Measurements from ENCODE around the gene HNRNPD. TPM values are rescaled to one million over a fixed set of nuclear protein-coding genes. Genes with fewer than 3 reads are reported as not detected.
A peak's percentile ranks its signal among the peaks of the same experiment; 100 is the strongest.

HNRNPD gene
- total RNA-seq, 6 donors from 2014 or later, result 75.9 to 182 (median 135) TPM

GRCh38 chr4:82376109-82376508 is 2.3 kb upstream of the HNRNPD start:
- 76 to 78% methylated on average over 4 of the region's 4 CpGs for WGBS, 2 donors
- DNase-seq (no peak), ATAC-seq (ENCODE audit: low FRiP score in 2 of 2) (no peak)
- no peak for TF ChIP-seq POLR2AphosphoS5 (IDR thresholded peaks at IDR 0.05)
- no peak for TF ChIP-seq POLR2A (IDR thresholded peaks at IDR 0.05)
- TF ChIP-seq, protein P1, sequence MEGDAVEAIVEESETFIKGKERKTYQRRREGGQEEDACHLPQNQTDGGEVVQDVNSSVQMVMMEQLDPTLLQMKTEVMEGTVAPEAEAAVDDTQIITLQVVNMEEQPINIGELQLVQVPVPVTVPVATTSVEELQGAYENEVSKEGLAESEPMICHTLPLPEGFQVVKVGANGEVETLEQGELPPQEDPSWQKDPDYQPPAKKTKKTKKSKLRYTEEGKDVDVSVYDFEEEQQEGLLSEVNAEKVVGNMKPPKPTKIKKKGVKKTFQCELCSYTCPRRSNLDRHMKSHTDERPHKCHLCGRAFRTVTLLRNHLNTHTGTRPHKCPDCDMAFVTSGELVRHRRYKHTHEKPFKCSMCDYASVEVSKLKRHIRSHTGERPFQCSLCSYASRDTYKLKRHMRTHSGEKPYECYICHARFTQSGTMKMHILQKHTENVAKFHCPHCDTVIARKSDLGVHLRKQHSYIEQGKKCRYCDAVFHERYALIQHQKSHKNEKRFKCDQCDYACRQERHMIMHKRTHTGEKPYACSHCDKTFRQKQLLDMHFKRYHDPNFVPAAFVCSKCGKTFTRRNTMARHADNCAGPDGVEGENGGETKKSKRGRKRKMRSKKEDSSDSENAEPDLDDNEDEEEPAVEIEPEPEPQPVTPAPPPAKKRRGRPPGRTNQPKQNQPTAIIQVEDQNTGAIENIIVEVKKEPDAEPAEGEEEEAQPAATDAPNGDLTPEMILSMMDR (IDR thresholded peaks at IDR 0.05), result no peak
- no peak for TF ChIP-seq EP300 (IDR thresholded peaks at IDR 0.05)
- Histone ChIP-seq H3K27ac (no peak overlapping the region), H3K9me3 (no peaks in the 10 kb centered on the region), H3K27me3 (no peaks in the 10 kb centered on the region), H3K36me3 (peaks cover 0 to 3% (median 0%) of the 10 kb centered on the region in 4 donors), H3K4me1 (peaks cover 14 to 20% (median 17%) of the 10 kb centered on the region in 4 donors), H3K4me3 (no peak overlapping the region)

- ATAC-seq (ENCODE audit: low FRiP score in 2 of 2), result peak in 1 of 2 donors; percentile 49
- H3K27ac ChIP-seq, result peak overlapping the region; percentile 98 to 100 (median 100)
These were observed 340 bp downstream of the HNRNPD start for GRCh38 chr4:82373486-82373815.

GRCh38 chr4:82372517-82373485 is 990 bp downstream of the HNRNPD start:
- H3K36me3 ChIP-seq, result peaks cover 0 to 14% (median 0%) of the 10 kb centered on the region in 4 donors
- TF ChIP-seq, protein P1 (IDR thresholded peaks at IDR 0.05), result no peak
- peak in 1 of 4 donors; percentile 26 for TF ChIP-seq POLR2A (IDR thresholded peaks at IDR 0.05)
- no peak for TF ChIP-seq EP300 (IDR thresholded peaks at IDR 0.05)
- peak in 1 of 2 donors; percentile 47 for TF ChIP-seq POLR2AphosphoS5 (IDR thresholded peaks at IDR 0.05)
- H3K9me3 ChIP-seq, result no peaks in the 10 kb centered on the region
- ATAC-seq (ENCODE audit: low FRiP score in 2 of 2) (peak; percentile 50 to 73), DNase-seq (peak in 1 of 2 donors; percentile 88)
- H3K4me1 ChIP-seq, result peaks cover 40 to 53% (median 50%) of the 10 kb centered on the region in 4 donors
- no peaks in the 10 kb centered on the region for H3K27me3 ChIP-seq
- 0 to 1% methylated on average over 35 to 36 of the region's 37 CpGs for WGBS, 2 donors
- peak overlapping the region; percentile 62 to 96 (median 86) for H3K4me3 ChIP-seq
- peak overlapping the region; percentile 98 to 100 (median 100) for H3K27ac ChIP-seq

More at GRCh38 chr4:82373486-82373815, 340 bp downstream of the HNRNPD start:
- H3K4me3 ChIP-seq, result peak overlapping the region; percentile 62 to 96 (median 86)
- H3K36me3 ChIP-seq, result peaks cover 0 to 11% (median 0%) of the 10 kb centered on the region in 4 donors
- H3K9me3 ChIP-seq, result no peaks in the 10 kb centered on the region
- peaks cover 38 to 47% (median 43%) of the 10 kb centered on the region in 4 donors for H3K4me1 ChIP-seq
- DNase-seq, result no peak
- 0 to 1% methylated on average over 16 to 50 of the region's 50 CpGs for WGBS, 2 donors
- TF ChIP-seq, protein P1 (IDR thresholded peaks at IDR 0.05), result peak in 1 of 6 experiments; percentile 7
- no peak for TF ChIP-seq EP300 (IDR thresholded peaks at IDR 0.05)
- TF ChIP-seq POLR2A (IDR thresholded peaks at IDR 0.05), result no peak
- TF ChIP-seq POLR2AphosphoS5 (IDR thresholded peaks at IDR 0.05), result no peak
- no peaks in the 10 kb centered on the region for H3K27me3 ChIP-seq

GRCh38 chr4:82371497-82371896 is 2.3 kb downstream of the HNRNPD start:
- H3K4me3 ChIP-seq, result peak overlapping the region; percentile 62 to 96 (median 86)
- no peaks in the 10 kb centered on the region for H3K27me3 ChIP-seq
- H3K9me3 ChIP-seq, result no peaks in the 10 kb centered on the region
- H3K36me3 ChIP-seq, result peaks cover 0 to 14% (median 1%) of the 10 kb centered on the region in 4 donors
- DNase-seq, result no peak
- TF ChIP-seq EP300 (IDR thresholded peaks at IDR 0.05) (no peak), POLR2A (IDR thresholded peaks at IDR 0.05) (no peak), POLR2AphosphoS5 (IDR thresholded peaks at IDR 0.05) (no peak)
- TF ChIP-seq, protein P1 (IDR thresholded peaks at IDR 0.05), result no peak
- H3K4me1 ChIP-seq, result peaks cover 52 to 65% (median 60%) of the 10 kb centered on the region in 4 donors
- peak overlapping the region in 1 of 4 donors; percentile 100 for H3K27ac ChIP-seq
- WGBS, 2 donors, result 0% methylated on average over 8 of the region's 8 CpGs
- no peak for ATAC-seq (ENCODE audit: low FRiP score in 2 of 2)

Measured in upper lobe of left lung (tissue), 6 donors.